MCF 10A (cell line): Measurements from ENCODE around the gene MUC20. TPM values are rescaled to one million over a fixed set of nuclear protein-coding genes. Genes with fewer than 3 reads are reported as not detected.

Source experiments
- BruUV-seq: library from RNA; stranded (reverse); fragments of 400-500 nt; replicated peaks from 2 replicates; lab custom pipeline; 2021; lab: Mats Ljungman, UMichigan
- CTCF ChIA-PET: fragments of 300-600 bp; sonication (Branson Sonifier 250); formaldehyde crosslinking; extraction: SDS; loops from one replicate; lab custom pipeline; 2021; ENCODE audit warnings: antibody characterized with exemption, inconsistent platforms; lab: Yijun Ruan, JAX
- POLR2A ChIA-PET: fragments of 300-600, 350-650 bp; sonication (Branson Sonifier 250); formaldehyde crosslinking; extraction: SDS; loops from one replicate; lab custom pipeline; 2020; ENCODE audit warnings: antibody characterized with exemption, inconsistent platforms; lab: Yijun Ruan, JAX
- DNase-seq: peaks from one replicate; pipeline ENCODE4 v3.0.0-alpha.2; 2018; ENCODE audit not compliant: unreplicated experiment
- H3K27ac Mint-ChIP-seq: one replicate; pipeline ENCODE4 v1.8.0; 2022; ENCODE audit warnings: mild to moderate bottlenecking, low read depth, mixed read lengths; ENCODE audit not compliant: unreplicated experiment
- H3K27me3 Mint-ChIP-seq: one replicate; pipeline ENCODE4 v1.8.0; 2022; ENCODE audit warnings: mixed read lengths; ENCODE audit not compliant: insufficient read depth, unreplicated experiment
- H3K36me3 Mint-ChIP-seq: one replicate; pipeline ENCODE4 v1.8.0; 2022; ENCODE audit warnings: mild to moderate bottlenecking, moderate library complexity, mixed read lengths; ENCODE audit not compliant: insufficient read depth, unreplicated experiment
- H3K4me1 Mint-ChIP-seq: one replicate; pipeline ENCODE4 v1.8.0; 2022; ENCODE audit warnings: mixed read lengths; ENCODE audit not compliant: insufficient read depth, unreplicated experiment
- H3K4me3 Mint-ChIP-seq: one replicate; pipeline ENCODE4 v1.8.0; 2022; ENCODE audit warnings: mild to moderate bottlenecking, moderate library complexity, mixed read lengths; ENCODE audit not compliant: unreplicated experiment
- H3K9me3 Mint-ChIP-seq: one replicate; pipeline ENCODE4 v1.8.0; 2022; ENCODE audit warnings: mixed read lengths; ENCODE audit not compliant: unreplicated experiment
- intact Hi-C: fragments of 100-400 bp; cut with micrococcal nuclease; formaldehyde crosslinking; loops from 2 replicates; pipeline ENCODE4 v1.14.1; 2022
- total RNA-seq: library from RNA; stranded (reverse); gene quantifications from 2 replicates; pipeline ENCODE4 v1.2.3, GENCODE V29; 2022
- TF ChIP-seq, protein P1 (sequence below): fragments of 200-600 bp; IDR thresholded peaks from one replicate; pipeline ENCODE4 v1.8.0; 2022; ENCODE audit warnings: antibody characterized with exemption, mild to moderate bottlenecking; ENCODE audit not compliant: unreplicated experiment

Gene MUC20
- total RNA-seq, 1 experiment from 2014 or later: 2.3 TPM

DNA sequence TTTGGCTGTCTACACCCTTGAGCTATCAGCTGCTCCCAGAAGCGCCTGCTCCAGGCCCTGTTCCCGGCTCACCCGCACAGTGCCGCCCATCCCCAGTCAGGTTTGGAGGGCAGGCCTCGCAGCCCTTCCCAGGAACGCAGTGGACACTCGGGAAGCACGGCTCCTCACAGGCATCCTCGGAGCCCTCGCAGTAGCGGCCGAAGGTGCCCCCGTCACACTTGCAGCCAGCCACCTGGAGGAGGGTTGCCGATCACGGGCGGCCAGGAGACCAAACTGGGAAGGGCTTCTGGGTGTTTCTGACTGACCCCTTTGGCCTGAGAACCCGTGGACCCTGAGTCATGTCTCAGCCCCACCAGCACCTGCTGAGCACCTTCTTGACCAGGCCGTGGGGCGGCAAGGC lies 33.4 kb downstream of the MUC20 start:
- Mint-ChIP-seq H3K27ac (no peak overlapping the region), H3K4me1 (peaks cover 17% of the 10 kb centered on the region), H3K36me3 (no peaks in the 10 kb centered on the region), H3K9me3 (no peaks in the 10 kb centered on the region), H3K27me3 (peaks cover 41% of the 10 kb centered on the region), H3K4me3 (no peak overlapping the region)
- intact Hi-C loops: no loop called here
- TF ChIP-seq, protein P1, sequence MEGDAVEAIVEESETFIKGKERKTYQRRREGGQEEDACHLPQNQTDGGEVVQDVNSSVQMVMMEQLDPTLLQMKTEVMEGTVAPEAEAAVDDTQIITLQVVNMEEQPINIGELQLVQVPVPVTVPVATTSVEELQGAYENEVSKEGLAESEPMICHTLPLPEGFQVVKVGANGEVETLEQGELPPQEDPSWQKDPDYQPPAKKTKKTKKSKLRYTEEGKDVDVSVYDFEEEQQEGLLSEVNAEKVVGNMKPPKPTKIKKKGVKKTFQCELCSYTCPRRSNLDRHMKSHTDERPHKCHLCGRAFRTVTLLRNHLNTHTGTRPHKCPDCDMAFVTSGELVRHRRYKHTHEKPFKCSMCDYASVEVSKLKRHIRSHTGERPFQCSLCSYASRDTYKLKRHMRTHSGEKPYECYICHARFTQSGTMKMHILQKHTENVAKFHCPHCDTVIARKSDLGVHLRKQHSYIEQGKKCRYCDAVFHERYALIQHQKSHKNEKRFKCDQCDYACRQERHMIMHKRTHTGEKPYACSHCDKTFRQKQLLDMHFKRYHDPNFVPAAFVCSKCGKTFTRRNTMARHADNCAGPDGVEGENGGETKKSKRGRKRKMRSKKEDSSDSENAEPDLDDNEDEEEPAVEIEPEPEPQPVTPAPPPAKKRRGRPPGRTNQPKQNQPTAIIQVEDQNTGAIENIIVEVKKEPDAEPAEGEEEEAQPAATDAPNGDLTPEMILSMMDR: no peak
- ChIA-PET POLR2A (no interaction called here), CTCF (no interaction called here)
- DNase-seq: no peak
- no TSS peak for BruUV-seq

DNA sequence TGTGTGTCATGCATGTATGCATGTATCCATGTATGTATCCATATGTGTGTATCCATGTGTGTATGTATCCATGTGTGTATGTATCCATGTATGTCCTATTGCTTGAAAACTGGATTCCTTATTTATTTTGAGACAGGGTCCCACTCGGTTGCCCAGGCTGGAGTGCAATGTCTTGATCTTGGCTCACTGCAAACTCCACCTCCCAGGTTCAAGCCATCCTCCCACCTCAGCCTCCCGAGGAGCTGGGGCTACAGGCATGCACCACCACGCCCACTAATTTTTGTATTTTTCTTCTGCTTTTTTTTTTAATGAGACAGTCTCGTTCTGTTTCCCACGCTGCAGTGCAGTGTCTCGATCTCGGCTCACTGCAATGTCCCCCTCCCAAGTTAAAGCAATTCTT lies 34.1 kb downstream of the MUC20 start:
- no peak overlapping the region for H3K4me3 Mint-ChIP-seq
- no peaks in the 10 kb centered on the region for H3K9me3 Mint-ChIP-seq
- no peak overlapping the region for H3K27ac Mint-ChIP-seq
- peaks cover 49% of the 10 kb centered on the region for H3K27me3 Mint-ChIP-seq
- ChIA-PET POLR2A (no interaction called here), CTCF (interaction anchor here (0.6 kb wide), 1 partner anchor 104 kb away, joined by 3 read pairs; no protein-coding TSS in a partner anchor)
- no peaks in the 10 kb centered on the region for H3K36me3 Mint-ChIP-seq
- intact Hi-C loops: no loop called here
- no peak for DNase-seq
- BruUV-seq: no TSS peak
- TF ChIP-seq, protein P1: no peak
- H3K4me1 Mint-ChIP-seq: peaks cover 17% of the 10 kb centered on the region

DNA sequence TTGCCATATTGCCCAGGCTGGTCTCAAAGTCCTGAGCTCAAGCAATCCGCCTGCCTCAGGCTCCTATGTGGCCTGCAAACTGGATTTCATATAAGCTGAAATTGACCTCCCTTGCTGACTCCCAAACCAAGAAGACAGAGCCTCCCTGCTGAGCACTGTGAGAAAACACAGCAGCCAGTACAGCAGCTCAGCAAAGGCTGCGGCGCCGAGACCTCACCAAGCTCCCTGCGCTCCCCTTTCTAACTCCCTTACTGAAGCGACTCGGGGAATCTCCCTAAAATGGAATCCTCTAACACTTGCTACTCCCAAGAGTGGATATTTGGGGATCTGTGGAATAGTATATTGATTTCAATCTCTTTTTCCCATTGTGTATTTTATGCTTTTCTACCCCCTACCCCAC lies 34.6 kb downstream of the MUC20 start:
- H3K4me1 Mint-ChIP-seq: peaks cover 17% of the 10 kb centered on the region
- H3K27ac Mint-ChIP-seq: no peak overlapping the region
- H3K36me3 Mint-ChIP-seq: no peaks in the 10 kb centered on the region
- ChIA-PET POLR2A (no interaction called here), CTCF (interaction anchor here (0.6 kb wide), 1 partner anchor 104 kb away, joined by 3 read pairs; no protein-coding TSS in a partner anchor)
- no peak for DNase-seq
- BruUV-seq: no TSS peak
- H3K27me3 Mint-ChIP-seq: peaks cover 54% of the 10 kb centered on the region
- TF ChIP-seq, protein P1: no peak
- H3K9me3 Mint-ChIP-seq: no peaks in the 10 kb centered on the region
- intact Hi-C loops: no loop called here
- no peak overlapping the region for H3K4me3 Mint-ChIP-seq

DNA sequence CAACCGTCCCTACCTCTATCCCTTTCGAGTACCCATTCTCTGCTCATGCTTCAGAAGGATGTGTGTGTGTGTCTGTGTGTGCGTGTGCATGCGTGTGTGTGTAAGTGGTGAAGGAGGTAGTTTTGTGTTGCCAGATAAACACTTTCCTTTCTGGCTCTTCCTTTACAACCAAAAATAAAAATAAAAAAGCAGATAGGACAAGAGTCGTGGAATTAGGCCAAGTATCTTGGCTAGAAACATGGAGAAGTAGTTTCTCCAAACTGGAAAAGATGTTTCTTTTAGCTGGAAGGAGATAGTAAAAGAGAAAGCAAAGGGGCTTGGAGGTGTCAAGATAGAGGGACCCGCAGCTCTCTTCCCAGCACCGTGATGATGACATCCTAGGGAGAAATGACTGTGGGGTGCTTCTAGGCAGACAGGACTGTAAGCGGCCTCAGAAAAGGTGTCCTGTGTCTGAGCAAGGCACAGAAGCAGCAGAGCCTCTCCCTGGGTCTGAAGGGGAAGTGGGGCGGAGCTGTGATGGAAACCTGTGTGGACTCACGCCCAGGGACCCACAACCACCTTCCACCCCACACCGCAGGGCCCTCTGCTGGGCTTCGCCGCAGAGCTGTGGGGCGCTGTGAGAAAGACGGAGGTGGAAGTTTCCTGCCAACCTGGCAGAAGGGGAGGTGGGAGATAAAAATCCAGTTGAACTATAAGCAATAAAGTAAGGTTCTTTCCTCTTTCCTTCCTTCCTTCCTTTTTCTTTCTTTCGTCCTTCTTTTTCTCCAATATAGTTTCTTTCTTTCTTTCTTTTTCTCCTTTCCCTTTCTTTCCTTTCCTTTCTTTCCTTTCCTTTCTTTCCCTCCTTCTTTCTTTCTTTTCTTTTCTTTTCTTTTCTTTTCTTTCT lies 35.3 kb downstream of the MUC20 start:
- DNase-seq: no peak
- TF ChIP-seq, protein P1: no peak
- Mint-ChIP-seq H3K36me3 (no peaks in the 10 kb centered on the region), H3K9me3 (no peaks in the 10 kb centered on the region), H3K4me1 (peaks cover 17% of the 10 kb centered on the region), H3K27ac (no peak overlapping the region), H3K27me3 (peaks cover 60% of the 10 kb centered on the region), H3K4me3 (no peak overlapping the region)
- POLR2A ChIA-PET: no interaction called here
- intact Hi-C loops: no loop called here
- CTCF ChIA-PET: no interaction called here
- BruUV-seq: no TSS peak
